B cell (primary cell): ENCODE data around the gene CDK5R2.

Experiments
- EZH2 ChIP-seq: IDR thresholded peaks from 2 replicates; pipeline ENCODE4 v1.6.1; 2012; ENCODE audit warnings: borderline replicate concordance, low read depth, mild to moderate bottlenecking, moderate library complexity, low read length; ENCODE audit not compliant: insufficient read depth, poor library complexity, severe bottlenecking
- TF ChIP-seq, protein P1 (sequence below): fragments of 200-600 bp; IDR thresholded peaks from one replicate; pipeline ENCODE4 v1.8.0; 2022; ENCODE audit warnings: antibody characterized with exemption, mild to moderate bottlenecking

DNA sequence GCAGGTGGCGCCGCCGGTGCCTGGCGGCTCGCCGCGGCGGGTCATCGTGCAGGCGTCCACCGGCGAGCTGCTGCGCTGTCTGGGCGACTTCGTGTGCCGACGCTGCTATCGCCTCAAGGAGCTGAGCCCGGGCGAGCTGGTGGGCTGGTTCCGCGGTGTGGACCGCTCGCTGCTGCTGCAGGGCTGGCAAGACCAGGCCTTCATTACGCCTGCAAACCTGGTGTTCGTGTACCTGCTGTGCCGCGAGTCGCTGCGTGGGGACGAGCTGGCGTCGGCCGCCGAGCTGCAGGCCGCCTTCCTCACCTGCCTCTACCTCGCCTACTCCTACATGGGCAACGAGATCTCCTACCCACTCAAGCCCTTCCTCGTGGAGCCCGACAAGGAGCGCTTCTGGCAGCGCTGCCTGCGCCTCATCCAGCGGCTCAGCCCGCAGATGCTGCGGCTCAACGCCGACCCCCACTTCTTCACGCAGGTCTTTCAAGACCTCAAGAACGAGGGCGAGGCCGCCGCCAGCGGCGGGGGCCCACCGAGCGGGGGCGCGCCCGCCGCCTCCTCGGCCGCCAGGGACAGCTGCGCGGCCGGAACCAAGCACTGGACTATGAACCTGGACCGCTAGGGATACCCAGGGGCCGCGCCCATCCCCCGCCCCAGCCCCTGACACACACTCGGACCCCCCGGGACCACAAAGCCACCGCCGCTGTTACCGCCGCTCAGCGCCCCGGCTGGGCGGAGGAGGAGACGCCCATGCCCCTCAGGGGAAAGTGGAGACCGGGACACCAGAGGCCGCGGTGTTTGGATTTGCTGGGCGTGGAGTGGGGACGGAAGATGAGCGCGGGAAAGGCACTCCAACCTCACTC, 1.1 kb downstream of the CDK5R2 start:
- TF ChIP-seq, protein P1, sequence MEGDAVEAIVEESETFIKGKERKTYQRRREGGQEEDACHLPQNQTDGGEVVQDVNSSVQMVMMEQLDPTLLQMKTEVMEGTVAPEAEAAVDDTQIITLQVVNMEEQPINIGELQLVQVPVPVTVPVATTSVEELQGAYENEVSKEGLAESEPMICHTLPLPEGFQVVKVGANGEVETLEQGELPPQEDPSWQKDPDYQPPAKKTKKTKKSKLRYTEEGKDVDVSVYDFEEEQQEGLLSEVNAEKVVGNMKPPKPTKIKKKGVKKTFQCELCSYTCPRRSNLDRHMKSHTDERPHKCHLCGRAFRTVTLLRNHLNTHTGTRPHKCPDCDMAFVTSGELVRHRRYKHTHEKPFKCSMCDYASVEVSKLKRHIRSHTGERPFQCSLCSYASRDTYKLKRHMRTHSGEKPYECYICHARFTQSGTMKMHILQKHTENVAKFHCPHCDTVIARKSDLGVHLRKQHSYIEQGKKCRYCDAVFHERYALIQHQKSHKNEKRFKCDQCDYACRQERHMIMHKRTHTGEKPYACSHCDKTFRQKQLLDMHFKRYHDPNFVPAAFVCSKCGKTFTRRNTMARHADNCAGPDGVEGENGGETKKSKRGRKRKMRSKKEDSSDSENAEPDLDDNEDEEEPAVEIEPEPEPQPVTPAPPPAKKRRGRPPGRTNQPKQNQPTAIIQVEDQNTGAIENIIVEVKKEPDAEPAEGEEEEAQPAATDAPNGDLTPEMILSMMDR: no peak
- peak; percentile 89 for TF ChIP-seq EZH2
